Gastrocnemius medialis (tissue), 4 donors: ENCODE results near the gene FBXO28. TPM values are rescaled to one million over a fixed set of nuclear protein-coding genes. Genes with fewer than 3 reads are reported as not detected.
A peak's percentile ranks its signal among the peaks of the same experiment; 100 is the strongest.

Experiments used
- ATAC-seq, 2 donors: fragments of 150-250 bp; one replicate each; pipeline ENCODE4 v1.9.1; 2016
- DNase-seq, 2 donors: peaks; one replicate each; pipeline ENCODE4 v3.0.0-alpha.2; 2019
- H3K27ac ChIP-seq, 4 donors: fragments of 200-600 bp; sonication (generic); 1 replicate in 1 of 4; 2 replicates in 3 of 4; pipeline ENCODE4 v1.5.1; 2016 to 2018; ENCODE audit warnings: mild to moderate bottlenecking in 2 of 4, moderate library complexity in 1 of 4
- H3K27me3 ChIP-seq, 3 donors: fragments of 200-600 bp; sonication (generic) in 2 of 3; 1 replicate in 1 of 3; 2 replicates in 2 of 3; pipeline versions ENCODE4 v1.5.1 to v1.6.0; 2016 to 2019; ENCODE audit warnings: mild to moderate bottlenecking in 1 of 3, moderate library complexity in 1 of 3
- H3K36me3 ChIP-seq, 2 donors: fragments of 200-600 bp; sonication (generic) in 1 of 2; one replicate each; pipeline ENCODE4 v1.5.1; 2017 to 2018
- H3K4me1 ChIP-seq, 2 donors: fragments of 200-600 bp; sonication (generic) in 1 of 2; one replicate each; pipeline ENCODE4 v1.5.1; 2016 to 2017; ENCODE audit warnings: mild to moderate bottlenecking in 2 of 2
- H3K4me3 ChIP-seq, 4 donors: fragments of 200-600 bp; sonication (generic) in 3 of 4; 1 replicate in 1 of 4; 2 replicates in 3 of 4; pipeline ENCODE4 v1.5.1; 2016 to 2019; ENCODE audit warnings: mild to moderate bottlenecking in 2 of 4
- H3K9me3 ChIP-seq, 3 donors: fragments of 200-600 bp; sonication (generic) in 2 of 3; 1 replicate in 1 of 3; 2 replicates in 2 of 3; pipeline ENCODE4 v1.5.1; 2016 to 2019
- CTCF ChIP-seq, 5 experiments: fragments of 450-650 bp in 3 of 5; fragments of 200-600 bp in 2 of 5; sonication (generic) in 2 of 5; IDR thresholded peaks in 4 of 5; conservative IDR thresholded peaks in 1 of 5; 1 replicate in 4 of 5; 2 replicates in 1 of 5; pipeline ENCODE4 v1.5.1; 2016 to 2019; ENCODE audit warnings: antibody characterized with exemption in 5 of 5, mild to moderate bottlenecking in 3 of 5, moderate library complexity in 3 of 5
- POLR2A ChIP-seq, 2 donors: fragments of 450-650 bp; IDR thresholded peaks; one replicate each; pipeline ENCODE4 v1.6.1; 2017; ENCODE audit warnings: antibody characterized with exemption in 2 of 2, mild to moderate bottlenecking in 2 of 2, moderate library complexity in 2 of 2
- in situ Hi-C, 4 donors: fragments of 200-750 bp; cut with MboI; loops; one replicate each; pipeline versions ENCODE4 v1.15.0 to v1.8.0; 2017; ENCODE audit warnings: low sequenced_read_pairs in 4 of 4
- intact Hi-C: fragments of 100-400 bp; cut with DNase I; formaldehyde crosslinking; loops from one replicate; pipeline ENCODE4 v1.15.1; 2023; ENCODE audit warnings: low total_unique reads
- total RNA-seq, 4 donors: library from RNA; depleted of rRNA; stranded (reverse); fragments of >200 nt; gene quantifications; one replicate each; pipeline versions ENCODE4 v1.1.0 to v1.2.3, GENCODE V29; 2016

Gene FBXO28, protein sequence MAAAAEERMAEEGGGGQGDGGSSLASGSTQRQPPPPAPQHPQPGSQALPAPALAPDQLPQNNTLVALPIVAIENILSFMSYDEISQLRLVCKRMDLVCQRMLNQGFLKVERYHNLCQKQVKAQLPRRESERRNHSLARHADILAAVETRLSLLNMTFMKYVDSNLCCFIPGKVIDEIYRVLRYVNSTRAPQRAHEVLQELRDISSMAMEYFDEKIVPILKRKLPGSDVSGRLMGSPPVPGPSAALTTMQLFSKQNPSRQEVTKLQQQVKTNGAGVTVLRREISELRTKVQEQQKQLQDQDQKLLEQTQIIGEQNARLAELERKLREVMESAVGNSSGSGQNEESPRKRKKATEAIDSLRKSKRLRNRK
- total RNA-seq = 10 to 100 TPM; 20.2 to 30.9 (median 27.4) TPM

DNA sequence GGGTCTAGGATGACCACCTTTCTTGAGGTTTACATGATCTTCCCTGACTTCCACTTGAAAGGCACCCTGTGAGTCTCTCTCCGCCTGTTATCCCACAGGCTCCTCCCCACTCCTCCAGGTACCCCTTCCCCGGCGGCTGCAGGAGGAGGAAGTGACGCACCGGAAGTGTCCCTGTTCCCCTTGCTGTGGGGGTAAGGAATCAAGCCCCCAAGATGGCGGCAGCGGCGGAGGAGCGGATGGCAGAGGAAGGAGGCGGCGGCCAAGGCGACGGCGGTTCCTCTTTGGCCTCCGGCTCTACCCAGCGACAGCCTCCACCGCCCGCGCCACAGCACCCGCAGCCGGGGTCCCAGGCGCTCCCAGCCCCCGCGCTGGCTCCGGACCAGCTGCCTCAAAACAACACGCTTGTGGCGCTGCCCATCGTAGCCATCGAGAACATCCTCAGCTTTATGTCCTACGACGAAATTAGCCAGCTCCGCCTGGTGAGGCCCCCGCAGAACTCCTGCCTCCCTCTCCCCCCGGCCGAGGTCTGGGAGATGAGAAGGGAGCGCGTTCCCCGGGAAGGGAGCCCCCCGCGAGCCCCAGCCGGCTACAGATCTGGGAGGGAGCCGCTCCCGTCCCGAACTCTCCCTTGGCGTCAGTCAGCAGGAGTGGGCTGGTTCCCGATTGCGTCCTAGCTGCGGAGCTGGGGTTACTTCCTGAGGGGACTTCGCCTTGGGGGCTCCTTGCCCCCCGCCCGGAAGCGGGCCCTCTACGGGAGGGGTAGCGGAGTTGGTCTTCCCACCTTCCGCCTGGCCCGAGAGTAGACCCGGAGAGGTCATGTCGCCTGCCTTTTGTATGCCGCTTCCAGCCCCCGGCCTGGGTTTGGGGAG is at the start of gene FBXO28:
Gene FBXO28, plus strand, starts transcription at position 194 of the 869 bp plus-strand sequence. Its CDS starts 19 bp downstream, at position 213.
- Histone ChIP-seq H3K36me3 (no peaks in the 10 kb centered on the region), H3K4me1 (peaks cover 21 to 23% of the 10 kb centered on the region in 2 donors), H3K27ac (peak within 1 kb of the TSS; percentile 85 to 96 (median 92)), H3K27me3 (peaks cover 0 to 7% (median 3%) of the 10 kb centered on the region in 3 donors), H3K9me3 (no peaks in the 10 kb centered on the region), H3K4me3 (peak within 1 kb of the TSS; percentile 74 to 98 (median 88))
- in situ Hi-C loops (loop anchor here (10.0 to 25.0 kb wide), 4 partner anchors 211 to 351 kb away; partner anchors contain the start of gene NVL (in 2 of the 4)), intact Hi-C loops (loop anchor here (1.0 to 10.0 kb wide), 4 partner anchors 69 to 343 kb away; partner anchors contain the start of genes DEGS1 and NVL)
- DNase-seq = peak; percentile 92 to 94
- peak; percentile 98 to 99 for ATAC-seq
- TF ChIP-seq CTCF (IDR thresholded peaks at IDR 0.05 in 4 of 5, conservative IDR thresholded peaks at IDR 0.05 in 1 of 5) (no peak), POLR2A (IDR thresholded peaks at IDR 0.05) (peak; percentile 78 to 81)

GRCh38 chr1:224064150-224064549 is 49.8 kb upstream of the FBXO28 start:
- in situ Hi-C loops = no loop called here
- no peak for ATAC-seq
- TF ChIP-seq POLR2A (IDR thresholded peaks at IDR 0.05) = no peak
- TF ChIP-seq CTCF (IDR thresholded peaks at IDR 0.05 in 4 of 5, conservative IDR thresholded peaks at IDR 0.05 in 1 of 5) = no peak
- DNase-seq = no peak
- no peaks in the 10 kb centered on the region for H3K4me1 ChIP-seq
- intact Hi-C loops = no loop called here
- no peaks in the 10 kb centered on the region for H3K27me3 ChIP-seq
- H3K4me3 ChIP-seq = no peak overlapping the region
- no peak overlapping the region for H3K27ac ChIP-seq
- no peaks in the 10 kb centered on the region for H3K9me3 ChIP-seq
- no peaks in the 10 kb centered on the region for H3K36me3 ChIP-seq

DNA sequence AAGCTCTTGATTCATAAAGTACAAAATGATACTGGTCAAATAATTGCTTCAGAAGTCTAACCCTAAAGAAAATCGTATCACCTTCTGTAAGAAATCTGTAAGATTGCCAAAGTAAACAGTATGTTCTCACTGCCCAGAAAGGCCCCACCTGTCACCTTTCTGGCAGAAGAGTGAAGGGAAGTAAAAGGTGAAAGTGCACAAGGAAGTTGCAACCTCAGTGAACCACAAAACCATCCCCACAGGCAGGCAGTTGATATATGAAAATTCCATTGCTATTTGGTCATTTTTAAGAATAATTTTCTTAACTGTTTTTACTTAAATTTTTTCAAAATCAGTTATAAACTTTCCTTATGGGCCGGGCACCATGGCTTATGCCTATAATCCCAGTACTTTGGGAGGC is 48.5 kb upstream of the FBXO28 start:
- in situ Hi-C loops (no loop called here), intact Hi-C loops (no loop called here)
- no peaks in the 10 kb centered on the region for H3K27me3 ChIP-seq
- H3K4me1 ChIP-seq = no peaks in the 10 kb centered on the region
- no peak for DNase-seq
- H3K4me3 ChIP-seq = no peak overlapping the region
- ATAC-seq = no peak
- H3K27ac ChIP-seq = no peak overlapping the region
- H3K9me3 ChIP-seq = no peaks in the 10 kb centered on the region
- no peaks in the 10 kb centered on the region for H3K36me3 ChIP-seq
- TF ChIP-seq POLR2A (IDR thresholded peaks at IDR 0.05) (no peak), CTCF (IDR thresholded peaks at IDR 0.05 in 4 of 5, conservative IDR thresholded peaks at IDR 0.05 in 1 of 5) (no peak)

DNA sequence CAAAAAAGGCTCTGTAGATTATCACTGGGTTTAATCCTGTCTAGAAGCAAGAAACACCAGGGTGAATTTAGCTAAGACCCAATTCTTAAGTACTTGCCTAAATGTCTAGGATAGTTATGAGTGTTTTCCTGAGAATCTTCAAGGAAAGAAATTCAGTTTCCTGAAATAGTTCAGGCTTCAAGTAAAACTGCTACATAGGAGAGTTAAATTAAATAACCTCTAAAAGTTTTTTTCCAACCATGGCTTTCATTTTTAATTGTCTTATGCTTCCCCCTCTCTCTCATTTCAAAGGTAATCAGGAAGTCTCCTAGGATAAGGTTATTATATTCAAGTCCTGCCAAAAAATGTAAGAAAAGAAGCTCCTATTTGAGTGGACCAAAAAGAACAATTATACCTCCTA is 46.7 kb upstream of the FBXO28 start:
- TF ChIP-seq POLR2A (IDR thresholded peaks at IDR 0.05) (no peak), CTCF (IDR thresholded peaks at IDR 0.05 in 4 of 5, conservative IDR thresholded peaks at IDR 0.05 in 1 of 5) (no peak)
- intact Hi-C loops (no loop called here), in situ Hi-C loops (no loop called here)
- DNase-seq (no peak), ATAC-seq (no peak)
- Histone ChIP-seq H3K27ac (no peak overlapping the region), H3K36me3 (no peaks in the 10 kb centered on the region), H3K9me3 (no peaks in the 10 kb centered on the region), H3K4me3 (no peak overlapping the region), H3K4me1 (no peaks in the 10 kb centered on the region), H3K27me3 (peaks cover 0 to 3% (median 0%) of the 10 kb centered on the region in 3 donors)
